ENCODE measurements around the gene CATSPERZ.

The CATSPERZ gene

DNA sequence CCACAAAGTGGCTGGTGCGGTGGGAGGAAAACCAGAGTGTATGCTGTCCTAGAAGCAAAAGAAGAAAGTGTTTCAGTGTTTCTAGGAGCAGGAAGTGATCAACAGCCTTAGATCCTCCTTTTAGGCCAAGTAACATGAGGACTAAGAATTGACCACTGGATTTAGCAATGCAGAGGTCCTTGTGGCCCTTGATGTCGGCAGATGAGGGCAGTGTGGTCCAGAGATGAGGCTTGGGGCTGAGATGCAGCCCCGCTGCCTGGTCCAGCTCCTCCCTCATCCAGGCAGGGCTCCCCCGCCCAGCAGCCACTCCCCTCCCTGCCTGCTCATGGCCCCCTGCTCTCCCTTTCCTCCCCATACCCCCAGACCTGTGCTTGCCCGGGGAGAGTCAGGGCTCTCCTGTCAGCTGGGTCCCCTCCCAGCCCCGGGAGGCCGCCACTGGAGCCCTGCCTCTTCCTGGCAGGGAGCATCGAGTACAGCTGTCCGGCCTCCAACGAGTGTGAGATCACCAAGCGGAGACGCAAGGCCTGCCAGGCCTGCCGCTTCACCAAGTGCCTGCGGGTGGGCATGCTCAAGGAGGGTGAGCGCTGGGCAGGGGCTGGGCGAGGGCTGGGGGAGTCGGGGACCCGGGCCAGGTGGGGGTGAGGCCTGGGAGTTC is 13.5 kb downstream of the CATSPERZ start:
- TF ChIP-seq ZFX (IDR thresholded peaks at IDR 0.05; ENCODE audit: borderline replicate concordance) (no peak), CTCF (IDR thresholded peaks at IDR 0.05) (no peak)
- H3K27ac ChIP-seq: no peak overlapping the region

DNA sequence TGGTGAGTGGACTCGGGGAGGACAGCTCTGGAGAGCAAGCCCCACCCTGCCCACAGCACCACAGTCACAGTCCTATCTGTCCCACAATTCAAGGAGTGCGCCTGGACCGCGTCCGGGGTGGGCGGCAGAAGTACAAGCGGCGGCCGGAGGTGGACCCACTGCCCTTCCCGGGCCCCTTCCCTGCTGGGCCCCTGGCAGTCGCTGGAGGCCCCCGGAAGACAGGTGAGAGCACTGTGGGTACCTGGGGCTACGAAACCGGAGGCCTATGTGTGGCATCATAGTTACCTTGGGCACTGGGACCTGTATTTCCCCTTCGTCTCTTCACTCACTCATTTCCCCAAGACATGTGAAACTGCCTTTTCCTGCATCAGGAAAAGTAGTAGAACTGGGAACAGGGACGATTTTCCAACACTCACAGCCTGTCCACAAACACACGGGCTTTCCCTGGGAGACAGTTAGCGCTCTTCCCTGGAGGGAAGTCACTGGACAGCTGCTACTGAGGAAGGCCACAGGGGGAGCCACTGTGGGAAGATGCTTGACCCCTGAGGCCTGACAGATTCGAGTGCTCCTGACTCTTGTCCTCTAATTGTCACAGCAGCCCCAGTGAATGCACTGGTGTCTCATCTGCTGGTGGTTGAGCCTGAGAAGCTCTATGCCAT is 14.1 kb downstream of the CATSPERZ start:
- peak overlapping the region; percentile 98; the same call in 1 of the 2 replicates for H3K27ac ChIP-seq
- no peak for TF ChIP-seq CTCF (IDR thresholded peaks at IDR 0.05)
- TF ChIP-seq ZFX (IDR thresholded peaks at IDR 0.05; ENCODE audit: borderline replicate concordance): no peak

GRCh38 chr11:64314805-64315561 is 14.8 kb downstream of the CATSPERZ start:
- no peak for TF ChIP-seq ZFX (IDR thresholded peaks at IDR 0.05; ENCODE audit: borderline replicate concordance)
- peak; percentile 17; the same call in 1 of the 2 replicates for TF ChIP-seq CTCF (IDR thresholded peaks at IDR 0.05)
- peak overlapping the region; percentile 98 for H3K27ac ChIP-seq

DNA sequence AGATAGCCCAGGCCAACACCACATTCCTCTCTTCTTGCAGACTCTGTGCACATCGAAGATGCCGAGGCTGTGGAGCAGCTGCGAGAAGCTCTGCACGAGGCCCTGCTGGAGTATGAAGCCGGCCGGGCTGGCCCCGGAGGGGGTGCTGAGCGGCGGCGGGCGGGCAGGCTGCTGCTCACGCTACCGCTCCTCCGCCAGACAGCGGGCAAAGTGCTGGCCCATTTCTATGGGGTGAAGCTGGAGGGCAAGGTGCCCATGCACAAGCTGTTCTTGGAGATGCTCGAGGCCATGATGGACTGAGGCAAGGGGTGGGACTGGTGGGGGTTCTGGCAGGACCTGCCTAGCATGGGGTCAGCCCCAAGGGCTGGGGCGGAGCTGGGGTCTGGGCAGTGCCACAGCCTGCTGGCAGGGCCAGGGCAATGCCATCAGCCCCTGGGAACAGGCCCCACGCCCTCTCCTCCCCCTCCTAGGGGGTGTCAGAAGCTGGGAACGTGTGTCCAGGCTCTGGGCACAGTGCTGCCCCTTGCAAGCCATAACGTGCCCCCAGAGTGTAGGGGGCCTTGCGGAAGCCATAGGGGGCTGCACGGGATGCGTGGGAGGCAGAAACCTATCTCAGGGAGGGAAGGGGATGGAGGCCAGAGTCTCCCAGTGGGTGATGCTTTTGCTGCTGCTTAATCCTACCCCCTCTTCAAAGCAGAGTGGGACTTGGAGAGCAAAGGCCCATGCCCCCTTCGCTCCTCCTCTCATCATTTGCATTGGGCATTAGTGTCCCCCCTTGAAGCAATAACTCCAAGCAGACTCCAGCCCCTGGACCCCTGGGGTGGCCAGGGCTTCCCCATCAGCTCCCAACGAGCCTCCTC is 15.7 kb downstream of the CATSPERZ start:
- peak overlapping the region; percentile 98 for H3K27ac ChIP-seq

DNA sequence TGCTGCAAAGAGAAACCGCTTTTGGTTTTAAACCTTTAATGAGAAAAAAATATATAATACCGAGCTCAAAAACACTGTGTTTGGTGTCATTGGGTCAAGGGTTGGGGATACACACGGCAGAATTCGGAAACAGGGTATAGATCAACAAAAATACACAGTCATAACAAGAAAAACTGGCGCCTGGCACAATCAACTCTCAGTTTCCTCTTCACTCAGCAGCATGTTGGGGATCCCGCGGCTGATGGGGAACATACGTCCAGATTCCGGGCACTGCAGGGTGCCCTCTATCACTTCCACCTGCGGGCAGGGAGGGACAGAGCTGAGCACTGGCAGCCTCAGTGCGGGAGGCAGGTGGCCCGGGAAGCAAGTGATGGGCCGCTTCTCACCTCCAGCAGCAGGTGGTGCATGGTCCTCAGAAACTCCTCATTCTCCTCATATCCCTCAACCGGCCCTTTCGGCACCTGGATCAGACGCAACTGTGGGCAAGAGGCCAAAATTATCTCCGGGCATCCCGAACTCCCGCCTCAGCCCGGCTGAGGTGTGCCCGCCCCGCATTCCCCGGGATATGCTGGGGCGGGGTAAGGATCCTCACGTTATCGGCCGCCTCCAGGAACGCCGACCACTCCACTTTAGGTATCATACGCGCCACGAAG is 16.6 kb downstream of the CATSPERZ start:
- peak overlapping the region; percentile 98 for H3K27ac ChIP-seq
- peak; percentile 27 for TF ChIP-seq CTCF (IDR thresholded peaks at IDR 0.05)
- TF ChIP-seq ZFX (IDR thresholded peaks at IDR 0.05; ENCODE audit: borderline replicate concordance): no peak

- TF ChIP-seq CTCF (IDR thresholded peaks at IDR 0.05) (no peak), ZFX (IDR thresholded peaks at IDR 0.05; ENCODE audit: borderline replicate concordance) (no peak)
- peak within 1 kb of the TSS; percentile 98 for H3K27ac ChIP-seq
Observed at GRCh38 chr11:64317325-64317960, 17.3 kb downstream of the CATSPERZ start, which contains the start of gene TRMT112. Gene TRMT112, minus strand, starts transcription at chr11:64317559. Its CDS starts 33 bp downstream, at chr11:64317526.

Data from 22Rv1 (cell line).